ENCODE results near the gene CCDC30. TPM values are rescaled to one million over a fixed set of nuclear protein-coding genes. Genes with fewer than 3 reads are reported as not detected.

Gene CCDC30
- total and polyA plus RNA-seq, 9 of the 15 experiments (the other 6 are each of a cell fraction or from before 2014, with no cell fraction given) = 0.05 to 0.91 (median 0.24) TPM

DNA sequence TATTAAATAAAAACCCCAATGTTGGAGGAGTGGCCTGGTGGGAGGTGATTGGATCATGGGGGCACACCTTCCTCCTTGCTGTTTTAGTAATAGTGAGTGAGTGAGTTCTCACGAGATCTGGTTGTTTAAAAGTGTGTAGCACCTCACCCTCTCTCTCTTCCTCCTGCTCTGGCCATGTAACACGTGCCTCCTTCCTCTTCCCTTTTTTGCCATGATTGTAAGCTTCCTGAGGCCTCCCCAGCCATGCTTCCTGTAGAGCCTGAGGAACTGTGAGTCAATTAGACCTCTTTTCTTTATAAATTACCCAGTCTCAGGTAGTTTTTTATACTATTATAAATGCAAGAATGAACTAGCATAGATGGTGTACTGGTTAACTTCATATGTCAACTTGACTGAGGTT, 68.0 kb downstream of the CCDC30 start:
- CTCF ChIA-PET (ENCODE audit: low intra/inter-chr PET ratio) = no interaction called here
- in situ Hi-C loops (cut with MboI) = no loop called here
- Histone ChIP-seq H2AFZ (ENCODE audit: low read depth, low read length) (no peak overlapping the region), H3K9me3 (replicated peaks; ENCODE audit: control insufficient read depth, insufficient read depth, low read depth, low read length) (no peaks in the 10 kb centered on the region), H3K4me3 (no peak overlapping the region), H3K27ac (ENCODE audit: extremely low read depth, low read depth, low read length) (no peak overlapping the region), H3K36me3 (ENCODE audit: control insufficient read depth, insufficient read depth, low read length) (no peaks in the 10 kb centered on the region), H3K9ac (ENCODE audit: insufficient read depth in 1 of 2, low read depth in 2 of 2, low read length in 2 of 2) (no peak overlapping the region), H3K27me3 (ENCODE audit: control insufficient read depth in 2 of 2, insufficient read depth in 2 of 2, low read length in 2 of 2) (no peaks in the 10 kb centered on the region; a peak in 1 of 5 replicates), H4K20me1 (replicated peaks; ENCODE audit: control insufficient read depth, insufficient read depth, low read length) (no peaks in the 10 kb centered on the region), H3K4me2 (ENCODE audit: insufficient read depth, low read length) (no peak overlapping the region), H3K9me1 (ENCODE audit: control insufficient read depth, insufficient read depth, low read length) (no peaks in the 10 kb centered on the region), H3K79me2 (ENCODE audit: control insufficient read depth, insufficient read depth, low read length) (no peaks in the 10 kb centered on the region), H3K4me1 (replicated peaks in 1 of 2; ENCODE audit: control insufficient read depth in 2 of 2, insufficient read depth in 2 of 2, low read length in 2 of 2) (no peaks in the 10 kb centered on the region)
- TF ChIP-seq CEBPB (tag; IDR thresholded peaks at IDR 0.05) (no peak), HDAC3 (IDR thresholded peaks at IDR 0.05; ENCODE audit: borderline replicate concordance, partially characterized antibody) (no peak), SIX5 (IDR thresholded peaks at IDR 0.05; ENCODE audit: borderline replicate concordance in 1 of 2, insufficient read depth in 1 of 2, low read depth in 1 of 2, low read length in 2 of 2) (no peak)
- TF ChIP-seq, protein P1, sequence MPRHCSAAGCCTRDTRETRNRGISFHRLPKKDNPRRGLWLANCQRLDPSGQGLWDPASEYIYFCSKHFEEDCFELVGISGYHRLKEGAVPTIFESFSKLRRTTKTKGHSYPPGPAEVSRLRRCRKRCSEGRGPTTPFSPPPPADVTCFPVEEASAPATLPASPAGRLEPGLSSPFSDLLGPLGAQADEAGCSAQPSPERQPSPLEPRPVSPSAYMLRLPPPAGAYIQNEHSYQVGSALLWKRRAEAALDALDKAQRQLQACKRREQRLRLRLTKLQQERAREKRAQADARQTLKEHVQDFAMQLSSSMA (CRISPR knock-in tag; IDR thresholded peaks at IDR 0.05) = no peak
- FAIRE-seq = no peak
- BruUV-seq (replicated peaks) = no TSS peak
- POLR2A ChIA-PET = no interaction called here
- 0% methylated on average over 2 of the region's 2 CpGs for WGBS (ENCODE audit: insufficient coverage, low coverage, missing lambda C conversion rate)
- intact Hi-C loops (cut with micrococcal nuclease) = no loop called here
- DNase-seq (ENCODE audit: extremely low read depth in 1 of 4, low spot score in 3 of 4) = no peak
- no peak for ATAC-seq
